ENCODE measurements around the gene SLC44A5. TPM values are rescaled to one million over a fixed set of nuclear protein-coding genes. Genes with fewer than 3 reads are reported as not detected.

SLC44A5 gene
- total and polyA plus RNA-seq, 2 donors (not counting 1 experiment from before 2014, with no cell fraction given) = 2.8 to 4.2 TPM

- TF ChIP-seq CTCF (IDR thresholded peaks at IDR 0.05) (no peak), EZH2 (IDR thresholded peaks at IDR 0.05; ENCODE audit: borderline replicate concordance, insufficient read depth, low read depth, low read length, poor library complexity, severe bottlenecking) (no peak)
- Histone ChIP-seq H3K27me3 (replicated peaks in 1 of 4; ENCODE audit: control extremely low read depth in 1 of 4, control insufficient read depth in 3 of 4, insufficient read depth in 4 of 4, low read length in 3 of 4) (no peaks in the 10 kb centered on the region), H3K27ac (ENCODE audit: low read length in 2 of 2) (no peak overlapping the region), H4K20me1 (ENCODE audit: control insufficient read depth, insufficient read depth, low read length, poor library complexity, severe bottlenecking) (no peaks in the 10 kb centered on the region), H3K9me3 (ENCODE audit: control extremely low read depth in 1 of 3, control insufficient read depth in 2 of 3, insufficient read depth in 1 of 3, low read length in 2 of 3) (no peaks in the 10 kb centered on the region), H2AFZ (ENCODE audit: insufficient read depth, low read depth, low read length, poor library complexity, severe bottlenecking) (no peak overlapping the region), H3K79me2 (ENCODE audit: control insufficient read depth, insufficient read depth, low read length) (no peaks in the 10 kb centered on the region), H3K9ac (ENCODE audit: low read length) (no peak overlapping the region), H3K4me3 (ENCODE audit: control extremely low read depth in 1 of 5, extremely low read depth in 1 of 5, insufficient read depth in 1 of 5, low read depth in 2 of 5, low read length in 4 of 5) (no peak overlapping the region), H3K36me3 (replicated peaks in 1 of 2; ENCODE audit: control extremely low read depth in 1 of 2, control insufficient read depth in 1 of 2, extremely low read depth in 1 of 2, insufficient read depth in 2 of 2, low read length in 1 of 2) (no peaks in the 10 kb centered on the region), H3K4me1 (ENCODE audit: control insufficient read depth in 2 of 2, insufficient read depth in 2 of 2, low read length in 2 of 2) (no peaks in the 10 kb centered on the region), H3K4me2 (replicated peaks; ENCODE audit: low read depth, low read length, poor library complexity, severe bottlenecking) (no peak overlapping the region)
- Mint-ChIP-seq H3K27me3 (peaks cover 3% of the 10 kb centered on the region), H3K9me3 (ENCODE audit: insufficient read depth) (peaks cover under 1% of the 10 kb centered on the region), H3K27ac (no peak overlapping the region), H3K4me1 (no peaks in the 10 kb centered on the region), H3K4me3 (no peak overlapping the region)
- DNase-seq (no peak), ATAC-seq (ENCODE audit: low read depth) (no peak)
- intact Hi-C loops (cut with micrococcal nuclease) = no loop called here
- ChIA-PET CTCF (no interaction called here), POLR2A (no interaction called here)
Measured at GRCh38 chr1:75559800-75560199, 51.1 kb downstream of the SLC44A5 start.

GRCh38 chr1:75559136-75559535 lies 51.8 kb downstream of the SLC44A5 start:
- H3K27ac ChIP-seq (ENCODE audit: low read length in 2 of 2) = no peak overlapping the region
- no peaks in the 10 kb centered on the region for H3K27me3 ChIP-seq (replicated peaks in 1 of 4; ENCODE audit: control extremely low read depth in 1 of 4, control insufficient read depth in 3 of 4, insufficient read depth in 4 of 4, low read length in 3 of 4)
- H2AFZ ChIP-seq (ENCODE audit: insufficient read depth, low read depth, low read length, poor library complexity, severe bottlenecking) = no peak overlapping the region
- H3K9ac ChIP-seq (ENCODE audit: low read length) = no peak overlapping the region
- no peak overlapping the region for H3K4me2 ChIP-seq (replicated peaks; ENCODE audit: low read depth, low read length, poor library complexity, severe bottlenecking)
- no peaks in the 10 kb centered on the region for H3K36me3 ChIP-seq (replicated peaks in 1 of 2; ENCODE audit: control extremely low read depth in 1 of 2, control insufficient read depth in 1 of 2, extremely low read depth in 1 of 2, insufficient read depth in 2 of 2, low read length in 1 of 2)
- no CpG with 5 or more reads among the region's 2 CpGs for WGBS (ENCODE audit: insufficient coverage)
- Mint-ChIP-seq H3K9me3 (ENCODE audit: insufficient read depth) (peaks cover 2% of the 10 kb centered on the region), H3K4me1 (no peaks in the 10 kb centered on the region), H3K27ac (no peak overlapping the region), H3K27me3 (peaks cover 3% of the 10 kb centered on the region), H3K4me3 (no peak overlapping the region)
- no peaks in the 10 kb centered on the region for H3K4me1 ChIP-seq (ENCODE audit: control insufficient read depth in 2 of 2, insufficient read depth in 2 of 2, low read length in 2 of 2)
- CTCF ChIA-PET = no interaction called here
- no peaks in the 10 kb centered on the region for H3K79me2 ChIP-seq (ENCODE audit: control insufficient read depth, insufficient read depth, low read length)
- ATAC-seq (ENCODE audit: low read depth) (no peak), DNase-seq (no peak)
- no peak overlapping the region for H3K4me3 ChIP-seq (ENCODE audit: control extremely low read depth in 1 of 5, extremely low read depth in 1 of 5, insufficient read depth in 1 of 5, low read depth in 2 of 5, low read length in 4 of 5)
- POLR2A ChIA-PET = no interaction called here
- TF ChIP-seq CTCF (IDR thresholded peaks at IDR 0.05) = no peak
- TF ChIP-seq EZH2 (IDR thresholded peaks at IDR 0.05; ENCODE audit: borderline replicate concordance, insufficient read depth, low read depth, low read length, poor library complexity, severe bottlenecking) = no peak
- intact Hi-C loops (cut with micrococcal nuclease) = no loop called here
- no peaks in the 10 kb centered on the region for H3K9me3 ChIP-seq (ENCODE audit: control extremely low read depth in 1 of 3, control insufficient read depth in 2 of 3, insufficient read depth in 1 of 3, low read length in 2 of 3)
- no peaks in the 10 kb centered on the region for H4K20me1 ChIP-seq (ENCODE audit: control insufficient read depth, insufficient read depth, low read length, poor library complexity, severe bottlenecking)
